Activated CD4-positive, CD25-positive, alpha-beta regulatory T cell treated with anti-CD3 and anti-CD28 coated beads, Interleukin-2, amount 50 U/mL, for 72 hours (primary cell): ENCODE results near the gene ACTR2.
"Not testable (repeated sequence)": the region's sequence is repeated elsewhere in the genome, so short reads cannot be mapped to it uniquely, and the experiment has no call there.

ENCODE experiments used
- DNase-seq: peaks from one replicate; pipeline ENCODE4 v3.0.0; 2021

The ACTR2 gene

GRCh38 chr2:65314801-65315441 lies 87.3 kb downstream of the ACTR2 start:
- no peak for DNase-seq

- DNase-seq: no peak
These were observed 88.4 kb downstream of the ACTR2 start for GRCh38 chr2:65316072-65316471.

GRCh38 chr2:65317351-65317750 lies 89.7 kb downstream of the ACTR2 start:
- DNase-seq: not testable (repeated sequence)

- no peak for DNase-seq
These were observed 90.2 kb downstream of the ACTR2 start for GRCh38 chr2:65317841-65318240.

- no peak for DNase-seq
These were observed 91.5 kb downstream of the ACTR2 start for GRCh38 chr2:65319072-65319673.

DNA sequence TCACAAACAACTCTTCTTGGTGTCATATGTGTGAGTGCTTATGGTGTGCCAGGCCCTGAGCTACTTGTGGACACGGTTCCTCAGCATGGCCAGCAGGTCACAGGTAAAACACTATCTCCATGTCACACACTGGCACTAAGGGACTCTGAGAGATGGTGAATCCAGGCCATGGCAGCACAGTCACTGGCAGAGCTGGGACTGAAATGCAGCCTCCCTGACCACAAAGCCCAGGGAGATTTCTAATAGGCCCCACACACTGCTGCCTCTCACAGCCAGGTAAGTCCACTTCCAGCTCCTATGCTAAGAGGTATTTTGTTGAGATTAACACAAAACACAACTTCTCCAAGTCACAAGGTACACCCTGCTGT lies 92.0 kb downstream of the ACTR2 start:
- no peak for DNase-seq

DNA sequence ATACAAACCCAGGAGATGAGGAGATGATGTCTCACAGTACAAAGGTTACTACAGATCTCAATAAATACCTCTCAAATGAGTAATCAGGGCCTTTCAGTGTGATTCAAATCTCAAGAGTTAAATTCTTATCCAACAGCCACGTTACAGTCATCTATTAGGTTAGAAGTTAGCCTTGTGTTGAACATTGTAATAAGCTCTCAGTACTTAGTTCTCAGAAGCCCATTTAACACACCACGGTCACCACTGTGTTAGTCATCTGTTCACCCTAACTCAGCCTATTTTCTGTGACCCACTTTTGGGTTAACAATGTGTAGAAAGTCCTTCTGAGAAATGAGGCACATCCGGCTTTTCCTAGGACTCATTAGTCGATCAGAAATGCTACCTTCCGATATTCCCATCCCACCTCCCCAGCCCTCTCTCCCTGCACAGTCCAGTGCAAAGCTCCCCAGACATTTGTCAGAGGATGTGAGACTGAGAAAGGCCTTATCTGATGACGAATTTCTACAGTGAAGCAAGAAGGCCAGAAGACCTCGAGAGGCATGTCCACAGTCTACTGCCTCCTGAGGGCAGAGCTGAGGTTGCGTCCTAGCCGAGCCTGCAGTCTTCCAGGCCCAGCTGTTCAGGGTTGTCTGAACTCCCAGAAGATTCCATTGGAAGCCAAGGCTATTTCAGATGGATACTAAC lies 92.6 kb downstream of the ACTR2 start:
- no peak for DNase-seq
